ENCODE measurements around the gene CCDC112. TPM values are rescaled to one million over a fixed set of nuclear protein-coding genes. Genes with fewer than 3 reads are reported as not detected.
A peak's percentile ranks its signal among the peaks of the same experiment; 100 is the strongest.

CCDC112 gene
- total RNA-seq, 1 donor from 2014 or later = 5.1 TPM

- DNase-seq (ENCODE audit: missing footprints) = no peak
- ATAC-seq = no peak
- intact Hi-C loops (cut with DNase I) = no loop called here
Observed at GRCh38 chr5:115320515-115320914, 24.1 kb upstream of the CCDC112 start.

- intact Hi-C loops (cut with DNase I) = no loop called here
- ATAC-seq = no peak
Observed at GRCh38 chr5:115320006-115320405, 23.6 kb upstream of the CCDC112 start.

DNA sequence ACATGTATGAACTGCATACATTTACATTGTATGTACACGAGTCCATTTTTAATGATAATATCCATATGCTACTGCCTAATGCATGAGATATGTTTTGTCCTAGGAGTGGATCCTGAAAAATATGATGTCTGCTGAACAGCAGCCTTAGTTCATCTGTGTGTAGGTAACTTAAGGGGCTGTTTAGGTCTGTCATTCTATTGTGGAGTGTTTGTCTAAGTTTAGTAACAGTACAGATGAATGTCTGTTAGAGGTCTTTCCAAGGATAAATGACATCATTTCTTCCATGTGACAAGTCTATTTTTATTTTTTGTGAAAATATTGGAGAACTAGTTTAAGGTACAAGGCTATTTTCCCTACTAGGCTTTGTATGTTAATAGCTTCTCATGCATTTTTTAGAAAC, 22.6 kb upstream of the CCDC112 start:
- ATAC-seq (peak; percentile 39), DNase-seq (ENCODE audit: missing footprints) (no peak)
- intact Hi-C loops (cut with DNase I) = loop anchor here (5.0 to 10.0 kb wide), 2 partner anchors 58 to 756 kb away; no protein-coding TSS in a partner anchor

More at GRCh38 chr5:115320006-115320405, 23.6 kb upstream of the CCDC112 start:
- no peak for DNase-seq (ENCODE audit: missing footprints)

- intact Hi-C loops (cut with DNase I) = loop anchor here (5.0 to 10.0 kb wide), 2 partner anchors 60 to 757 kb away; no protein-coding TSS in a partner anchor
- DNase-seq (ENCODE audit: missing footprints) (no peak), ATAC-seq (no peak)
Observed at GRCh38 chr5:115317736-115318135, 21.3 kb upstream of the CCDC112 start.

DNA sequence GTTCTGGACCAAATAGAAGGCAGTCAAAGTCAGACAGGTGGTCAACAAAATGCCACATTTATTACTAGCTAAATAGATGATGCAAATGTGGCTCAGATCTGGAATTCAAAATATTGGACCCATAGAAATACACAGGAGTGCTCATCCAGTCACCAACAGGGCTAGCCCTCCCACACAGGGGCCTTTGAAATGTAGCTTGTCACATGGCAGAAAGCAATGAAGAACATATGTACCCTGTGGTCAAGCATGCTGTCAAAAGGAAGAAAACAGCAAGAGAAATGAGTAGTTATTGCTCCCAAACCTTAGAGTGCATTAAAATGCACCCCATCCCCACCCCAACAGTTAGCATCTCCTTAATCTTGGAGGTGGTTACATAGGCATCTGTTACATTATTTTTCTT, 20.9 kb upstream of the CCDC112 start:
- intact Hi-C loops (cut with DNase I) = loop anchor here (5.0 to 10.0 kb wide), 2 partner anchors 60 to 757 kb away; no protein-coding TSS in a partner anchor
- DNase-seq (ENCODE audit: missing footprints) (no peak), ATAC-seq (no peak)

- ATAC-seq (no peak), DNase-seq (ENCODE audit: missing footprints) (no peak)
- intact Hi-C loops (cut with DNase I) = loop anchor here (10.0 kb wide), 1 partner anchor 761 kb away; no protein-coding TSS in a partner anchor
Observed at GRCh38 chr5:115313632-115314031, 17.2 kb upstream of the CCDC112 start.

DNA sequence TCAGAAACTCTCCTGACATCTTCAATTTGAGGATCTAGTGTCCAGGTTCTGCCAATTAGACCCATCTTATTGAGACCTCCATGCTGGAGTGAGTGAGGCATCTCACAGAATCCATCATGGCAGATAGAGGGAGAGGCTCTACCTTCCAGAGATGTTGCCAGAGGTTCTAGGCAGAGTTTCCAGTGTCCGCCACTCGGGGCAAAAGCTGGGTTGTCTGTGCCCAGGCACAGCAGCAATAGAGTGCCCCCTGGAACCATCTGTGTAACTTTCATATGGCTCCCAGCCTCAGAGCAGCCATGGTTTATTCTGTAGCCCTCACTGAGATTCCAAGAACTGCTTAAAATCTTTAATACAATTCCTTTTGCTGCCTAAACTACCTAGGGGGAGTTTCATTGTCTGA, 16.6 kb upstream of the CCDC112 start:
- ATAC-seq (no peak), DNase-seq (ENCODE audit: missing footprints) (no peak)
- intact Hi-C loops (cut with DNase I) = loop anchor here (10.0 kb wide), 1 partner anchor 762 kb away; no protein-coding TSS in a partner anchor

- DNase-seq (ENCODE audit: missing footprints) (no peak), ATAC-seq (no peak)
- intact Hi-C loops (cut with DNase I) = loop anchor here (2.0 to 10.0 kb wide), 2 partner anchors 277 to 765 kb away; no protein-coding TSS in a partner anchor
Observed at GRCh38 chr5:115309751-115310370, 13.4 kb upstream of the CCDC112 start.

- intact Hi-C loops (cut with DNase I) = loop anchor here (2.0 kb wide), 1 partner anchor 278 kb away; no protein-coding TSS in a partner anchor
- ATAC-seq = no peak
- no peak for DNase-seq (ENCODE audit: missing footprints)
Observed at GRCh38 chr5:115308815-115309214, 12.4 kb upstream of the CCDC112 start.

DNA sequence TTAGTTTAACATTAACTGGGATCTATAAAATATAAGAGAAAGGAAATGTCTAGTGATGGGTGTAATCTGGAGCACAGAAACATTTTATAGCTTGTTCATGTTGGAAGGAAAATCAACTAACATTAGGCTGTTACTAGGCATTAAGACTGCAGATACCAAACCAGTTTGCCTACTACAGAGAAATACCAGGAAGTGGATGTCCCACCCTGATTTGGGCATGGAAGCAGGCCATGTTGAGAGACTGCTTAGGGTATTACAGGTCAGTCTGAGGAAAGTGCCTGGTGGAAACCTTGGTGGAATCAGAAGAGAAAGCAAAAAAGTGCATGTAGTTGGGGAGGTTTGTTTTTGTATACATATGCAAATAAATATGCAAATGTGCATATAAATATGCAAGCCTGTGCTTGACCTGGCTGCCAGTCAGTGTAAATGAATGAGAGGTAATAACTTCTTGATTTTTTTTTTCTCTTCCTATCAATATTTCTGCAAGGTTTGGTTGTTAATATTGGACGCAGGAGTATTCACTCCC, 9.6 kb upstream of the CCDC112 start:
- ATAC-seq (no peak), DNase-seq (ENCODE audit: missing footprints) (no peak)
- intact Hi-C loops (cut with DNase I) = no loop called here

DNA sequence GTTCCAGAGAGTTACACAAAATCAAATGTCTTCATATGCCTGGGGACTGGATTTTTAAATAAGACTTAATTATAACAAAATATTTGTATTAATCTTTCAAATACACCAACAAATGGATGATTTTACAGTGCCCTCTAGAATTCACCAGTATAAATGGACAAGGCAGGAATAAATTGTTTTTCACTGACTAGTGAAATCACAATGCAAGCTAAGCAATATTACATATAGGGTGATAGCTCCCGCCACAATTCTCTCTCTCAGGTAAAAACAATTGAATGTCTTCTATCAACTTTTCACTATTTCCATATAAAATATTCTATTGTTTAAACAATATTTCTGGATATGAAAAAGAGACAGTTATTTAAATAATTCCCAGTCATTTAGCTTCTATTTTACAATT, 8.0 kb upstream of the CCDC112 start:
- intact Hi-C loops (cut with DNase I) = no loop called here
- ATAC-seq = no peak
- DNase-seq (ENCODE audit: missing footprints) = no peak

DNA sequence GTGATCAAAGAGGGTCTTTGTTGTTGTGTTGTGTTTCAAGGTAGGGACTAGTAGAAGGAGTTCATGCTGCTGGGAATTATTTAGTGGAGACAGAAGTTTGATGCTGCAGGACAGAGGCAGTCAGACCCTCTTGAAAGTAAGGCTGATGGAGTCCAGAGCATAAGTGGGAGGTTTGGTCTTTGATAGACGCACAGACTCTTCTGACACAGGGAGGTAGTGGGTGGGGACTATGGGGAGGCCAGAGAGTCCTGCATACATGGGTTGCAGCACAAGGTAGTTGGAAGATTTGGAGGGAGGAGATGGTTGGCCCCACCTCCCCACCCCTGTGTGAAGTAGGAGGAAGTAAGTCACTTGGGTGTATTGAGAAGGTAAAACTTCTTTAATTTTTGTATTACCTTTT, 2.4 kb upstream of the CCDC112 start:
- intact Hi-C loops (cut with DNase I) = loop anchor here (10.0 kb wide), 1 partner anchor 546 kb away; the partner anchor contains the start of genes AP3S1 and ATG12
- no peak for DNase-seq (ENCODE audit: missing footprints)
- no peak for ATAC-seq

- DNase-seq (ENCODE audit: missing footprints) = no peak
- ATAC-seq = no peak
- intact Hi-C loops (cut with DNase I) = loop anchor here (10.0 kb wide), 1 partner anchor 548 kb away; the partner anchor contains the start of genes AP3S1 and ATG12
Observed at GRCh38 chr5:115297031-115297430, 577 bp upstream of the CCDC112 start.

DNA sequence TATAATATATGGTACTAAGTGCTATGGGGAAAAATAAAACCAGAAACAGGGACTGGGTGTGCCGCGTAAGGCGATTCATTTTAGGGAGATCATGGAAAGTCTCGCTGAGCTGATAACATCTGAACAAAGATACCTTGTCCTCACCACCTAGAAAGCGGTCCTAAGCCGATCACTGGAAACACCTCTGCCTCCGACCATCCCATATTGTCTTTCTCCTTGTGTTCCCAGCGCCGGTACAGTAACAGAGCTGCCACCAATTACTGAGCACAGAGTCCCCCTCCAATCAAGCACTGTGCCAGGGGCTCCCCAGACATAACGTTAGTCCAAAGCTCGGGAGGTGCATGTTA, 704 bp downstream of the CCDC112 start:
- intact Hi-C loops (cut with DNase I) = loop anchor here (10.0 kb wide), 1 partner anchor 549 kb away; the partner anchor contains the start of genes AP3S1 and ATG12
- ATAC-seq = peak; percentile 26
- DNase-seq (ENCODE audit: missing footprints) = no peak

DNA sequence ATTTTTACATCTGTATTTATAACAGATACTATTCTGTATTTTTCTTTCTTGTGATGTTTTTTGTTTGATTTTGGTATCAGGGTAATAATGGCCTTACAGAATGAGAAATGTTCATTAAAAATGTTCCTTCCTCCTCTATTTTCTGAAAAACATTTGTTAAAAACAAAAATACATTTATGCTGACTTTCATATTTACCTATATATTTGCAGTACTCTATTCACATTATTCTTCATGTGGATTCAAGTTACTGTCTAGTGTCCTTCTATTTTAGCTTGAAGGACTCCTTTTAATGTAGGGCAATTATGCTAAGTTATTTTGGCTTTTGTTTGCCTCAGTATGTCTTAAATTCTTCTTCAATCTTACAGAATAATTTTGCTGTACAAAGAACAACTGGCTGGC, 5.1 kb downstream of the CCDC112 start:
- intact Hi-C loops (cut with DNase I) = loop anchor here (10.0 kb wide), 1 partner anchor 553 kb away; the partner anchor contains the start of genes AP3S1 and ATG12
- DNase-seq (ENCODE audit: missing footprints) (no peak), ATAC-seq (no peak)

- intact Hi-C loops (cut with DNase I) = no loop called here
- DNase-seq (ENCODE audit: missing footprints) (no peak), ATAC-seq (no peak)
Observed at GRCh38 chr5:115289104-115289503, 7.3 kb downstream of the CCDC112 start.

- DNase-seq (ENCODE audit: missing footprints) = no peak
- no peak for ATAC-seq
- intact Hi-C loops (cut with DNase I) = no loop called here
Observed at GRCh38 chr5:115284021-115284420, 12.4 kb downstream of the CCDC112 start.

- ATAC-seq = no peak
- intact Hi-C loops (cut with DNase I) = no loop called here
- no peak for DNase-seq (ENCODE audit: missing footprints)
Observed at GRCh38 chr5:115282131-115282530, 14.3 kb downstream of the CCDC112 start.

GRCh38 chr5:115274584-115274983, 21.9 kb downstream of the CCDC112 start:
- ATAC-seq (no peak), DNase-seq (ENCODE audit: missing footprints) (no peak)
- intact Hi-C loops (cut with DNase I) = no loop called here

GRCh38 chr5:115272297-115272958, 24.0 kb downstream of the CCDC112 start:
- no peak for ATAC-seq

More at GRCh38 chr5:115272297-115272958, 24.0 kb downstream of the CCDC112 start:
- no peak for DNase-seq (ENCODE audit: missing footprints)
- intact Hi-C loops (cut with DNase I) = no loop called here

Data from Right ventricle myocardium inferior (tissue), 1 donor.